ENCODE data around the gene CECR2. TPM values are rescaled to one million over a fixed set of nuclear protein-coding genes. Genes with fewer than 3 reads are reported as not detected.
A peak's percentile ranks its signal among the peaks of the same experiment; 100 is the strongest.

CECR2 gene
- total RNA-seq, 4 donors from 2014 or later: 12.3 to 29.6 (median 20.4) TPM

GRCh38 chr22:17429516-17429915, 60.3 kb downstream of the CECR2 start:
- in situ Hi-C loops (cut with MboI; ENCODE audit: low sequenced_read_pairs in 4 of 4): no loop called here
- ATAC-seq: no peak
- no peak for DNase-seq
- Histone ChIP-seq H3K4me3 (no peak overlapping the region), H3K27me3 (no peaks in the 10 kb centered on the region), H3K27ac (peak overlapping the region; percentile 86 to 93 (median 90)), H3K9me3 (no peaks in the 10 kb centered on the region), H3K36me3 (no peaks in the 10 kb centered on the region), H3K4me1 (peaks cover 69 to 73% of the 10 kb centered on the region in 2 donors)
- intact Hi-C loops (cut with DNase I; ENCODE audit: low total_unique reads): loop anchor here (2.0 kb wide), 1 partner anchor 23 kb away; no protein-coding TSS in a partner anchor
- TF ChIP-seq POLR2A (IDR thresholded peaks at IDR 0.05) (no peak), CTCF (IDR thresholded peaks at IDR 0.05 in 4 of 5, conservative IDR thresholded peaks at IDR 0.05 in 1 of 5) (no peak)

DNA sequence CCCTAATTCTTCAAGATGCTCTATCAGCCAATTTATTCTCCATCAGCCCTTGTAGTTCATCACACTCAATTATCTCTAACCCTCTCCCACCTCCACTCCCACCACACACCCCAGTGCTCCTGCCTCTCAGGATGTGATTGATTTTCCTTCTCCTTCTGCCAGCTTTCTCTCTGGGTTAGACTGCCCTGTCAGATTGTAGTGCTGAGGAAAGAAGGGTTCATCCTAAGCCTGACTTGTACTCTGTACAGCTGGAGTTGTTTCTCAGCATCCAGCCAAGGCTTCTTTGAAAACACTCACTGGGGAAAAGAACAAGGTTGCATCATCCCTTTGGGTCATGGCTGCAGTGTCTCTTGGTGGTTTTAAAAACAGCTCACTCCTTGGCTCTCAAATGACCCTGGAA, 61.2 kb downstream of the CECR2 start:
- H3K36me3 ChIP-seq: no peaks in the 10 kb centered on the region
- H3K9me3 ChIP-seq: no peaks in the 10 kb centered on the region
- ATAC-seq (peak; percentile 96 to 98), DNase-seq (peak; percentile 75 to 78)
- H3K4me1 ChIP-seq: peaks cover 67 to 73% of the 10 kb centered on the region in 2 donors
- H3K27me3 ChIP-seq: no peaks in the 10 kb centered on the region
- TF ChIP-seq POLR2A (IDR thresholded peaks at IDR 0.05) (no peak), CTCF (IDR thresholded peaks at IDR 0.05 in 4 of 5, conservative IDR thresholded peaks at IDR 0.05 in 1 of 5) (no peak)
- intact Hi-C loops (cut with DNase I; ENCODE audit: low total_unique reads): loop anchor here (2.0 to 5.0 kb wide), 2 partner anchors 52 to 168 kb away; no protein-coding TSS in a partner anchor
- H3K27ac ChIP-seq: peak overlapping the region; percentile 86 to 93 (median 90)
- in situ Hi-C loops (cut with MboI; ENCODE audit: low sequenced_read_pairs in 4 of 4): no loop called here
- H3K4me3 ChIP-seq: no peak overlapping the region

- ATAC-seq: peak; percentile 32 to 45
- peaks cover 75 to 76% of the 10 kb centered on the region in 2 donors for H3K4me1 ChIP-seq
- TF ChIP-seq CTCF (IDR thresholded peaks at IDR 0.05 in 4 of 5, conservative IDR thresholded peaks at IDR 0.05 in 1 of 5): no peak
- no peak for TF ChIP-seq POLR2A (IDR thresholded peaks at IDR 0.05)
- in situ Hi-C loops (cut with MboI; ENCODE audit: low sequenced_read_pairs in 4 of 4) (no loop called here), intact Hi-C loops (cut with DNase I; ENCODE audit: low total_unique reads) (loop anchor here (2.0 to 5.0 kb wide), 2 partner anchors 52 to 169 kb away; no protein-coding TSS in a partner anchor)
- H3K4me3 ChIP-seq: no peak overlapping the region
- H3K9me3 ChIP-seq: no peaks in the 10 kb centered on the region
- DNase-seq: no peak
- H3K27me3 ChIP-seq: no peaks in the 10 kb centered on the region
- peak overlapping the region; percentile 86 to 93 (median 90) for H3K27ac ChIP-seq
- H3K36me3 ChIP-seq: no peaks in the 10 kb centered on the region
These were observed 61.9 kb downstream of the CECR2 start for GRCh38 chr22:17431179-17431578.

DNA sequence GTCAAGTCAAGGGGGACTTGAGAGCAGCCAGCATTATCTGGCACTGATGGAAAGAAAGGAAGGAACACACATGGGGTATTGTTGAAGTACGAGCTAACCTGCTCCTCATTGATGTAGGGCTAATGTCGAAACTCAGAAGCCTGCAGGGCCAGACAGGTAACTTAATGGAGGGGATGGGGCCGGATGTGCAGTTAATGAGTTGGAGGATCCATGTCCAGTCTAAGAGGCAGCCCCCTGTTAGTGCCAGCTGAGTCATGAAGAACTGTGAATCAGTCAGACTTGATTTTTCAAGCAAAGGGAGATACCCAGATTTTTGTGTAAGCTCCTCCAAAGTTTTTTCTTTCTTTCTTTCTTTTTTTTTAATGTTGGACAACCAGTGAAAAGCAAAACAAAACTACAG, 65.6 kb downstream of the CECR2 start:
- TF ChIP-seq CTCF (IDR thresholded peaks at IDR 0.05 in 4 of 5, conservative IDR thresholded peaks at IDR 0.05 in 1 of 5): no peak
- TF ChIP-seq POLR2A (IDR thresholded peaks at IDR 0.05): no peak
- no peak for ATAC-seq
- Histone ChIP-seq H3K36me3 (no peaks in the 10 kb centered on the region), H3K27me3 (no peaks in the 10 kb centered on the region), H3K4me1 (peaks cover 76 to 95% of the 10 kb centered on the region in 2 donors), H3K9me3 (no peaks in the 10 kb centered on the region), H3K27ac (peak overlapping the region; percentile 86 to 93 (median 90)), H3K4me3 (no peak overlapping the region)
- in situ Hi-C loops (cut with MboI; ENCODE audit: low sequenced_read_pairs in 4 of 4): no loop called here
- intact Hi-C loops (cut with DNase I; ENCODE audit: low total_unique reads): loop anchor here (1.0 to 5.0 kb wide), 2 partner anchors 65 to 173 kb away; no protein-coding TSS in a partner anchor
- no peak for DNase-seq

GRCh38 chr22:17435375-17435774, 66.1 kb downstream of the CECR2 start:
- ATAC-seq (peak; percentile 47 to 71), DNase-seq (no peak)
- H3K4me1 ChIP-seq: peaks cover 71 to 95% of the 10 kb centered on the region in 2 donors
- no peaks in the 10 kb centered on the region for H3K9me3 ChIP-seq
- H3K4me3 ChIP-seq: no peak overlapping the region
- peak overlapping the region; percentile 86 to 93 (median 90) for H3K27ac ChIP-seq
- TF ChIP-seq POLR2A (IDR thresholded peaks at IDR 0.05) (no peak), CTCF (IDR thresholded peaks at IDR 0.05 in 4 of 5, conservative IDR thresholded peaks at IDR 0.05 in 1 of 5) (no peak)
- intact Hi-C loops (cut with DNase I; ENCODE audit: low total_unique reads): no loop called here
- no peaks in the 10 kb centered on the region for H3K36me3 ChIP-seq
- in situ Hi-C loops (cut with MboI; ENCODE audit: low sequenced_read_pairs in 4 of 4): no loop called here
- H3K27me3 ChIP-seq: no peaks in the 10 kb centered on the region

Measured in gastrocnemius medialis (tissue), 4 donors.